Stomach smooth muscle (tissue), 2 donors: Measurements from ENCODE around the gene KRTCAP2.
"Not testable (repeated sequence)": the region's sequence is repeated elsewhere in the genome, so short reads cannot be mapped to it uniquely, and the experiment has no call there.

Source experiments
- H3K27ac ChIP-seq: one replicate; pipeline ENCODE4 v1.7.0; 2013; ENCODE audit warnings: mild to moderate bottlenecking, low read length, inconsistent platforms
- H3K27me3 ChIP-seq, 2 donors: one replicate each; pipeline ENCODE4 v1.7.0; 2013; ENCODE audit warnings: low read length in 2 of 2; ENCODE audit not compliant: insufficient read depth in 2 of 2, control insufficient read depth in 1 of 2
- H3K36me3 ChIP-seq, 2 donors: one replicate each; pipeline ENCODE4 v1.7.0; 2013; ENCODE audit warnings: low read length in 2 of 2; ENCODE audit not compliant: control insufficient read depth in 2 of 2, insufficient read depth in 2 of 2
- H3K4me1 ChIP-seq: one replicate; pipeline ENCODE4 v1.7.0; 2013; ENCODE audit warnings: low read length; ENCODE audit not compliant: control insufficient read depth, insufficient read depth
- H3K4me3 ChIP-seq, 2 donors: one replicate each; pipeline ENCODE4 v1.7.0; 2013; ENCODE audit warnings: low read length in 2 of 2
- H3K9ac ChIP-seq, 2 donors: one replicate each; pipeline ENCODE4 v1.7.0; 2013; ENCODE audit warnings: low read length in 2 of 2, mild to moderate bottlenecking in 1 of 2
- H3K9me3 ChIP-seq, 2 donors: one replicate each; pipeline ENCODE4 v1.7.0; 2013; ENCODE audit warnings: low read length in 2 of 2; ENCODE audit not compliant: control insufficient read depth in 2 of 2
- donor health status: healthy.
- donor health status: Pancreatic carcinoma.

The KRTCAP2 gene

DNA sequence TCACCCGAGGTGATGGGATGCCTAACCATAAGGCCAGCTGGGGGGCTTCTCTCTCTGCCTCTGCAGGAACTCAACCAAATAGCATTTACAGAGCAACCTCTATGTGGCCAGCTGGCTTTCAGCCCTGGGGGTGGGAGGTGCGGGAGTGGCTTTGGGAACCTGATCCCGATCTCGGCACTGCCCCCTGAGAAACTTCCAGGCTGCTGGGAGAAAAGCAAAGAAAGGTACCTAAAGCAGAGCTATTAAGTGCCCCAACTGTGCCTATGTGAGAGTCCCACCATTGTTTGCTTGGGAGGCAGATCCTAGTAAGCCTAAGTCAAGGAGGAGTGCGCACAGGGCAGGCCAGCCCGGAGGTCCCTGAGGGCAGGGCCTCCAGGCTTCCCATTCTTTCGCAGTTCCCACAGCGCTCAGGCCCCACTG lies 7.0 kb downstream of the KRTCAP2 start:
- Histone ChIP-seq H3K9ac (no peak overlapping the region), H3K9me3 (no peaks in the 10 kb centered on the region), H3K27me3 (no peaks in the 10 kb centered on the region), H3K4me1 (peaks cover 13% of the 10 kb centered on the region), H3K27ac (peak overlapping the region; percentile 31), H3K4me3 (no peak overlapping the region), H3K36me3 (peaks cover 17% of the 10 kb centered on the region in 2 donors)

DNA sequence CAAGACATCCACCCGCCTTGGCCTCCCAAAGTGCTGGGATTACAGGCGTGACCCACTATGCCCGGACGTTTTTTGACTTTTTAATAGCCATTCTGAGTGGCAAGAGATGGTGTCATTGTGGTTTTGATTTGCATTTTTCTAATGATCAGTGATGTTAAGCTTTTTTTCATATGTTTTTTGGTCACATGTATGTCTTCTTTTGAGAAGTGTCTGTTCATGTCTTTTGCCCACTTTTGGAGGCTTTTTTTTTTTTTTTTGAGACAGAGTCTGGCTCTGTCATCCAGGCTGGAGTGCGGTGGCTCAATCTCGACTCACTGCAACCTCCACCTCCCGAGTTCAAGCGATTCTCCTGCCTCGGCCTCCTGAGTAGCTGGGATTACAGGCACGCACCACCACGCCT lies 8.5 kb downstream of the KRTCAP2 start:
- peaks cover 10 to 11% of the 10 kb centered on the region in 2 donors for H3K36me3 ChIP-seq
- H3K9ac ChIP-seq, H3K27ac ChIP-seq, H3K4me3 ChIP-seq, H3K27me3 ChIP-seq, H3K9me3 ChIP-seq: not testable (repeated sequence)
- H3K4me1 ChIP-seq, result peaks cover 13% of the 10 kb centered on the region

DNA sequence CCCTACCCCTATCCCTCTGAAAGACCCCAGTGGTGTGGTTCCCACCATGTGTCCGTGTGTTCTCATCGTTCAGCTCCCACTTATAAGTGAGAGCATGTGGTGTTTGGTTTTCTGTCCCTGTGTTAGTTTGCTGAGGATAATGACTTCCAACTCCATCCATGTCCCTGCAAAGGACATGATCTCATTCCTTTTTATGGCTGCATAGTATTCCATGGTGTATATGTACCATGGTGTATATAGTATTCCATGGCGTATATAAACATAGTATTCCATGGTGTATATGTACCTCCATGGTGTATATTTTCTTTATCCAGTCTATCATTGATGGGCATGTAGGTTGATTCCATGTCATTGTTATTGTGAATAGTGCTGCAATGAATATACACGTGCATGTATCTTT lies 9.3 kb downstream of the KRTCAP2 start:
- H3K4me3 ChIP-seq, H3K9me3 ChIP-seq, H3K27ac ChIP-seq, H3K9ac ChIP-seq, H3K36me3 ChIP-seq, H3K27me3 ChIP-seq: not testable (repeated sequence)
- H3K4me1 ChIP-seq, result peaks cover 13% of the 10 kb centered on the region

DNA sequence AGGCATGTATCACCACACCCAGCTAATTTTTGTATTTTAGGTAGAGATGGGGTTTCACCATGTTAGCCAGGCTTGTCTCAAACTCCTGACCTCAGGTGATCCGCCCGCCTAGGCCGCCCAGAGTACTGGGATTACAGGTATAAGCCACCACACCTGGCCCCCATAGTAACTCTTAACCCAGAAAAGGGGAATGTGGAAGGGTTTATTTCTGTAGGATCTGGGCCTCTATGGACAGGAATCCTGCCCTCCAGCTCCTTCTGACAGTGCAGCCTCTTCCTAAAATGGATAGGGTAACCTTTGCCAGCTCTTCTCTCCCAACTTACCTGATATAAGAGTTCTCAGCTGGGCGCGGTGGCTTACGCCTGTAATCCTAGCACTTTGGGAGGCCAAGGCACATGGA lies 10.5 kb downstream of the KRTCAP2 start:
- H3K9ac ChIP-seq, H3K36me3 ChIP-seq, H3K9me3 ChIP-seq, H3K4me1 ChIP-seq, H3K4me3 ChIP-seq, H3K27ac ChIP-seq, H3K27me3 ChIP-seq: not testable (repeated sequence)

DNA sequence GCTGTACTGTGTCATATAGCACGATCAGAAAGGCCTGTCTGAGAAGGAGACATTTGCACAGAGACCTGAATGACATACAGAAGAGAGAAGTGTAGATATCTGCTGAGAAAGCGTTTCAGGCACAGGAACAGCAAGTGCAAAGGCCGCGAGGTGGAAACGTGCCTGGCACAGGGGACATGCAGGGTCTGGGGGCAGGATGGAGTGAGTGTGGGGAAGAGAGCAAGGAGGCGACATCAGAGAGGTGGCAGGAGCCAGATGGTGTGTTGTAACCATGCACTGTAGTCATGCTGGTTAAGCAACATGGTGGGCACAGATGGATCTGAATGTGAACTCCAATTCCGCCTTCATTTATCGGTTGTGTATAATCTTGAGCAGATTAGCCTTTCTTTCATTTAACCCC lies 13.0 kb downstream of the KRTCAP2 start:
- H3K4me1 ChIP-seq, result no peaks in the 10 kb centered on the region
- no peak overlapping the region for H3K27ac ChIP-seq
- H3K9ac ChIP-seq, result no peak overlapping the region

DNA sequence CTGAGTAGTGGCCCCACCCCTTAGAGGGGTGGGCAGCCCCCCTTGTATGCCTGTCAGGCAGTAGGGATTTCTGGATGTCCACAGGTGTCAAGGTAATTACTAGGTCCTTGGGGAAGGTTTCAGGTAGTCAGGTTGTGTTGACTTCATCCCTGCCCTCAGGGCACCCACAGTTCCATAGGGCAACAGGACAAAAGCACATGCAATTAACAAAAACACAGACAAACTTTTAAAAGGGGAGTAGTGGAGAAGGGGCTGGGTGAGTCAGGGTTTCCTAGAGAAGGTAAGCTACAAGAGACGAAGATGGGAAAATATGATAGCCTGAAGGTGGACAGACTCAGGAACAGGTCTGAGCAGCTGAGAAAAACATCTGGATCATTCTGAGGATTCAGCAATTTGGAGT lies 14.1 kb downstream of the KRTCAP2 start:
- Histone ChIP-seq H3K36me3 (no peaks in the 10 kb centered on the region), H3K27ac (no peak overlapping the region), H3K27me3 (no peaks in the 10 kb centered on the region), H3K9ac (no peak overlapping the region), H3K4me3 (no peak overlapping the region), H3K4me1 (no peaks in the 10 kb centered on the region), H3K9me3 (no peaks in the 10 kb centered on the region)

More for the DNA sequence above, 13.0 kb downstream of the KRTCAP2 start:
- no peaks in the 10 kb centered on the region for H3K36me3 ChIP-seq
- no peak overlapping the region for H3K4me3 ChIP-seq
- H3K9me3 ChIP-seq, result no peaks in the 10 kb centered on the region
- no peaks in the 10 kb centered on the region for H3K27me3 ChIP-seq

DNA sequence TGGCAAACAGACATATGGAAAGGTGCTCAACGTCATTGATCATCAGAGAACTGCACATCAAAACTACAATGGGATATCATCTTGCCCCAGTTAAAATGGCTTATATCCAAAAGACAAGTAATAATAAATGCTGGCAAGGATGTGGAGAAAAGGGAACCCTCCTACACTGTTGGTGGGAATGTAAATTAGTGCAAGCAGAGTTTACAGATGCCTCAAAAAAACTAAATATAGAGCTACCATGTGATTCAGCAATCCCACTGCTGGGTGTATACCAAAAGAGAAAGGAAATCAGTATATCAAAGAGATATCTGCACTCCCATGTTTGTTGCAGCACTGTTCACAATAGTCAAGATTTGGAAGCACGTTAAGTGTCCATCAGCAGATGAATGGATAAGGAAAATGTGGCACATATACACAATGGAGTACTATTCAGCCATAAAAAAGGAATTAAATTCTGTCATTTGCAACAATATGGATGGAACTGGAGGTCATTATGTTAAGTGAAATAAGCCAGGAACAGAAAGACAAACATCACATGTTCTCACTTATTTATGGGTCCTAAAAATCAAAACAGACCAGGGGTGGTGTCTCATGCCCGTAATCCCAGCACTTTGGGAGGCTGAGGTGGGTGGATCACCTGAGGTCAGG lies 17.0 kb downstream of the KRTCAP2 start:
- H3K36me3 ChIP-seq, H3K4me1 ChIP-seq, H3K9ac ChIP-seq, H3K27me3 ChIP-seq, H3K4me3 ChIP-seq, H3K27ac ChIP-seq, H3K9me3 ChIP-seq: not testable (repeated sequence)

DNA sequence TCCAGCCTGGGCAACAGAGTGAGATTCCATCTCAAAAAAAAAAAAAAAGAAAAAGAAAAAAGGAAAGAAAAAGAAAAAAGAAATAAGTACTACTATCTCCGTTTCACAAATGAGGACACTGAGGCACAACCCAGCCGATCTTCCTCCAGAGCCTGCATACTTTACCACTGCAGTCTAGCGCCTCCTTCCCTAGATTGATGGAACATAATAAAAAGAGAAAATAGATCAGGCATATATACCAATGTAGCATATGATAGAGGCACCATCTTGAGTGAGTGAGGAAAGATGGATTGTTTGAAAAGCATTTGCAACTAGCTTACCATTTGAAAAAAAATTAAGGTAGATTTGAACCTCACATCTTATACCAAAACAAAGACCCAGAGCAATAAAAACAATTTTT lies 27.6 kb downstream of the KRTCAP2 start:
- H3K9me3 ChIP-seq, result no peaks in the 10 kb centered on the region

DNA sequence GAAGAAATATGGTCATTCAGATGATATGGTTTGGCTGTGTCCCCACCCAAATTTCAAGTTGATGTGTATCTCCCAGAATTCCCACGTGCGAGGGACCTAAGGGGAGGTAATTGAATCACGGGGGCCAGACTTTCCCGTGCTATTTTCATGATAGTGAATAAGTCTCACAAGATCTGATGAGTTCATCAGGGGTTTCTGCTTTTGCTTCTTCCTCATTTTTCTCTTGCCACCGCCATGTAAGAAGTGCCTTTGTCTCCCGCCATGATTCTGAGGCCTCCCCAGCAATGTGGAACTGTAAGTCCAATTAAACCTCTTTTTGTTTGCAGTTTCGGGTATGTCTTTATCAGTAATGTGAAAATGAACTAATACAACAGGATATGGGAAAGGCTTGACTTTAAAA lies 31.4 kb downstream of the KRTCAP2 start:
- peaks cover 0 to 2% of the 10 kb centered on the region in 2 donors for H3K27me3 ChIP-seq
- H3K4me3 ChIP-seq, result no peak overlapping the region
- H3K4me1 ChIP-seq, result peaks cover 18% of the 10 kb centered on the region
- no peaks in the 10 kb centered on the region for H3K9me3 ChIP-seq
- H3K27ac ChIP-seq, result no peak overlapping the region
- peaks cover 0 to 7% of the 10 kb centered on the region in 2 donors for H3K36me3 ChIP-seq
- H3K9ac ChIP-seq, result no peak overlapping the region

More for the DNA sequence above, 27.6 kb downstream of the KRTCAP2 start:
- H3K27me3 ChIP-seq, result peaks cover 0 to 2% of the 10 kb centered on the region in 2 donors
- H3K36me3 ChIP-seq, result no peaks in the 10 kb centered on the region
- no peak overlapping the region for H3K9ac ChIP-seq
- H3K4me3 ChIP-seq, result no peak overlapping the region
- H3K27ac ChIP-seq, result no peak overlapping the region
- no peaks in the 10 kb centered on the region for H3K4me1 ChIP-seq

DNA sequence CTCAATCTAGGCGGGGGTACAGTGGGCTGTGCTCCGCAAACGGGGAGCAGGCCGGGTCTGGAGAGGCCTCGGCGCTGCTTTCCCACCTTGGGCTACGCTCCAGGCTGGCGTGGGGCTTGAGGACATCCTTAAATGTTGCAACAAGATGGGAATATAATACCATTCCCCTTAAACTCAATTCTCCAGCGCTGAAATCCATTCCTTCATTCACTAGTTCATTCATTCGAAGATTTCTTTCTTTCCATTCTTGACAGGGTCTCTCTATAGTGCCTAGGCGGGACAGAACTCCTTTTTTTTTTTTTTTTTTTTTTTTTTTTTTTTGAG lies 32.5 kb downstream of the KRTCAP2 start:
- peak overlapping the region; percentile 82 for H3K27ac ChIP-seq
- H3K36me3 ChIP-seq, result peaks cover 0 to 7% of the 10 kb centered on the region in 2 donors
- no peaks in the 10 kb centered on the region for H3K9me3 ChIP-seq
- peaks cover 21% of the 10 kb centered on the region for H3K4me1 ChIP-seq
- no peak overlapping the region for H3K9ac ChIP-seq
- H3K27me3 ChIP-seq, result no peaks in the 10 kb centered on the region
- H3K4me3 ChIP-seq, result peak overlapping the region; percentile 85 to 96

DNA sequence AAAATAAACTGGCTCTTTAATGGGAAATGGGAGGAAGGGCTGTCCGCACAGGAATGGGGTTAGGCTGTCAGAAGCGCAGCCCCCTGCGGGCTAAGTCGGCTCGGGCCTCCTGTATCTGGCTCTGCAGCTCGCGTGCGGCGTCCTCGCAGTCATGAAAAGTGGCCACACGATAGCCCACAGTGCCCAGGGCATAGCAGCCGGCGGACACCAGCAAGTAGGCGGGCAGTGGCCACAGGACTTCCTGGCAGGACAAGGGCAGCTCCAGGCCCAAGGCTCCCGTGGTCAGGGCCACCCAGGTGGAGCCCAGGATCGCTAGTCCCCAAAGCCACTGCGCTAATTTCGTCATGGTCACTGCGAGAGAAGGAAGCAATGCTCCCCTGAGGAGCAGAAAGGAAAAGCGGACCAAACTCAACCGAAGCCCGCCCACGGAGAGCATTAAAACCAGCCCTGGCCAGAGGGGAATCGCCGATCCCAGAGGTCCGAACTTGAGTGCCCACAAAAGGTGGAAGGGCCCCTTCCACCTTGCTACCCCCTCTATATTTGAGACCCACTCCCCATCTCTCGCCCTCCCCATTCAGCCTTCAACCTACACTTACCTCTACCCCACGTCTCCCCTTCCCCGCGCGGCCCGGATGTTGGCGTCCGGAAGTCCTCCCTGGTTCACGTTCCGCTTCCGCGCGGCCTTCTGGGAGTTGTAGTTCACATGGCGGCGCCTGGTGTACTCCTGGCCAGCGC lies 33.0 kb downstream of the KRTCAP2 start, which contains the start of gene DPM3:
Gene DPM3, minus strand, starts transcription at position 637 of the 735 bp plus-strand sequence. Its CDS starts 291 bp downstream, at position 346.
- Histone ChIP-seq H3K4me1 (peaks cover 24% of the 10 kb centered on the region), H3K4me3 (peak within 1 kb of the TSS; percentile 85 to 96), H3K9me3 (no peaks in the 10 kb centered on the region), H3K27ac (peak within 1 kb of the TSS; percentile 82), H3K27me3 (no peaks in the 10 kb centered on the region), H3K36me3 (peaks cover 0 to 7% of the 10 kb centered on the region in 2 donors), H3K9ac (peak within 1 kb of the TSS; percentile 81 to 96)
